HG03558 (cell line): ENCODE results near the gene COL5A2.

Source experiments
- ATAC-seq: cut with Tn5 transposase; IDR thresholded peaks from one replicate; pipeline ENCODE4 v1.9.1; 2021; ENCODE audit warnings: moderate number of reproducible peaks; ENCODE audit not compliant: unreplicated experiment; ENCODE audit errors: extremely low read depth

Gene COL5A2

GRCh38 chr2:189151906-189152305 is 27.7 kb downstream of the COL5A2 start:
- ATAC-seq = no peak

- ATAC-seq = no peak
Observed at GRCh38 chr2:189150033-189150432, 29.5 kb downstream of the COL5A2 start.

- ATAC-seq = no peak
Observed at GRCh38 chr2:189147989-189148388, 31.6 kb downstream of the COL5A2 start.

- no peak for ATAC-seq
Observed at GRCh38 chr2:189147361-189147760, 32.2 kb downstream of the COL5A2 start.

GRCh38 chr2:189146553-189146952 is 33.0 kb downstream of the COL5A2 start:
- no peak for ATAC-seq

- ATAC-seq = no peak
Observed at GRCh38 chr2:189144700-189145211, 34.8 kb downstream of the COL5A2 start.

- no peak for ATAC-seq
Observed at GRCh38 chr2:189143925-189144324, 35.6 kb downstream of the COL5A2 start.

GRCh38 chr2:189142893-189143759 is 36.4 kb downstream of the COL5A2 start:
- peak; percentile 93 for ATAC-seq

GRCh38 chr2:189138800-189139199 is 40.8 kb downstream of the COL5A2 start:
- no peak for ATAC-seq

GRCh38 chr2:189137519-189137918 is 42.0 kb downstream of the COL5A2 start:
- ATAC-seq = no peak

- ATAC-seq = no peak
Observed at GRCh38 chr2:189134485-189134884, 45.1 kb downstream of the COL5A2 start.

- no peak for ATAC-seq
Observed at GRCh38 chr2:189131991-189132390, 47.6 kb downstream of the COL5A2 start.

GRCh38 chr2:189129971-189130370 is 49.6 kb downstream of the COL5A2 start:
- ATAC-seq = no peak

GRCh38 chr2:189128970-189129369 is 50.6 kb downstream of the COL5A2 start:
- ATAC-seq = no peak

GRCh38 chr2:189127756-189128155 is 51.8 kb downstream of the COL5A2 start:
- no peak for ATAC-seq

GRCh38 chr2:189125195-189125594 is 54.4 kb downstream of the COL5A2 start:
- no peak for ATAC-seq

- no peak for ATAC-seq
Observed at GRCh38 chr2:189124175-189124574, 55.4 kb downstream of the COL5A2 start.

- ATAC-seq = no peak
Observed at GRCh38 chr2:189118386-189118785, 61.2 kb downstream of the COL5A2 start.

GRCh38 chr2:189116979-189117378 is 62.6 kb downstream of the COL5A2 start:
- no peak for ATAC-seq

- ATAC-seq = no peak
Observed at GRCh38 chr2:189116087-189116486, 63.5 kb downstream of the COL5A2 start.

GRCh38 chr2:189115126-189115525 is 64.4 kb downstream of the COL5A2 start:
- no peak for ATAC-seq

GRCh38 chr2:189113963-189114362 is 65.6 kb downstream of the COL5A2 start:
- no peak for ATAC-seq
